ENCODE data around the gene FAM20C.
"Not testable (repeated sequence)": the region's sequence is repeated elsewhere in the genome, so short reads cannot be mapped to it uniquely, and the experiment has no call there.

The FAM20C gene

DNA sequence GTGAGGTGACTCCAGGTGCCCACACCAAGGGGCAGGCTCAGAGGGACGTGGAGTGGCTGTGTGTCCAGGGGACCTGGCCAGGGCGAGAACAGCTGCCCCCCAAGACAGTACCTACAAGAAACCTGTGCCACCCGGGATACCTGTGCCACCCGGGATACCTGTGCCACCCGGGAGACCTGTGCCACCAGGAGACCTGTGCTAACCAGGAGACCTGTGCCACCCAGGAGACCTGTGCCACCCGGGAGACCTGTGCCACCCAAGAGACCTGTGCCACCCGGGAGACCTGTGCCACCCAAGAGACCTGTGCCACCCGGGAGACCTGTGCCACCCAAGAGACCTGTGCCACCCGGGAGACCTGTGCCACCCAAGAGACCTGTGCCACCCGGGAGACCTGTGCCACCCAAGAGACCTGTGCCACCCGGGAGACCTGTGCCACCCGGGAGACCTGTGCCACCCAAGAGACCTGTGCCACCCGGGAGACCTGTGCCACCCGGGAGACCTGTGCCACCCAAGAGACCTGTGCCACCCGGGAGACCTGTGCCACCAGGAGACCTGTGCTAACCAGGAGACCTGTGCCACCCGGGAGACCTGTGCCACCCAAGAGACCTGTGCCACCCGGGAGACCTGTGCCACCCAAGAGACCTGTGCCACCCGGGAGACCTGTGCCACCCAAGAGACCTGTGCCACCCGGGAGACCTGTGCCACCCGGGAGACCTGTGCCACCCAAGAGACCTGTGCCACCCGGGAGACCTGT is 50.6 kb downstream of the FAM20C start:
- not testable (repeated sequence) for DNase-seq (ENCODE audit: low read depth in 2 of 2)

DNA sequence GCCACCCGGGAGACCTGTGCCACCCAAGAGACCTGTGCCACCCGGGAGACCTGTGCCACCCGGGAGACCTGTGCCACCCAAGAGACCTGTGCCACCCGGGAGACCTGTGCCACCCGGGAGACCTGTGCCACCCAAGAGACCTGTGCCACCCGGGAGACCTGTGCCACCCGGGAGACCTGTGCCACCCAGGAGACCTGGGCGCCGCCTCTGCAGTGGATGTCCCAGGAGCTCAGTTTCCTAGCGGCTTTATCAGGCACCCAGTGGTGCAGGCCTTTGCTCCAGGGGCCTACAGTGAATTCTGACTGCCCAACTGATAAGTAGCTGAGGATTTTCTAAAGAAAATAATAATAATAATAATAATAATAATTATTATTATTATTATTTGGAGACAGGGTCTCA is 51.2 kb downstream of the FAM20C start:
- not testable (repeated sequence) for DNase-seq (ENCODE audit: low read depth in 2 of 2)

DNA sequence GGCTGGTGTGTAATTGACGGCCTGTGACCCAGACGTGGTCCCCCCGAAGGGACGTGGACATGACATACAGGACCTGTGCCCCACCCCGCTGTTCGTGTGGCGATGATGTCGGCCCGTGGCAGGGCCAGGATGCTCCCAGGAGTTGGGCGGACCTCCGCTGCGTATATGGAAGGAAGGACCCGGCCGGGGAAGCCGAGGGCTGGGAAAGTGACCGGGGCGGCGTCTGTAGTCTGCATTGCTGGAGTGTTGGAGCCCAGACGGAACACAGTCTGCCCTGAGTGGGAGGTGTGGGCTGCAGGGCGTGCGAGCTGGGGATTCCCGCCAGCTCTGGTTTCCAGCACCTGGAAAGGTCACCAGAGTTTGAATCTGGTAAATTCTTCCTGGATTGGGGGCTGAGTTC is 52.6 kb downstream of the FAM20C start:
- no peak for DNase-seq (ENCODE audit: low read depth in 2 of 2)

DNA sequence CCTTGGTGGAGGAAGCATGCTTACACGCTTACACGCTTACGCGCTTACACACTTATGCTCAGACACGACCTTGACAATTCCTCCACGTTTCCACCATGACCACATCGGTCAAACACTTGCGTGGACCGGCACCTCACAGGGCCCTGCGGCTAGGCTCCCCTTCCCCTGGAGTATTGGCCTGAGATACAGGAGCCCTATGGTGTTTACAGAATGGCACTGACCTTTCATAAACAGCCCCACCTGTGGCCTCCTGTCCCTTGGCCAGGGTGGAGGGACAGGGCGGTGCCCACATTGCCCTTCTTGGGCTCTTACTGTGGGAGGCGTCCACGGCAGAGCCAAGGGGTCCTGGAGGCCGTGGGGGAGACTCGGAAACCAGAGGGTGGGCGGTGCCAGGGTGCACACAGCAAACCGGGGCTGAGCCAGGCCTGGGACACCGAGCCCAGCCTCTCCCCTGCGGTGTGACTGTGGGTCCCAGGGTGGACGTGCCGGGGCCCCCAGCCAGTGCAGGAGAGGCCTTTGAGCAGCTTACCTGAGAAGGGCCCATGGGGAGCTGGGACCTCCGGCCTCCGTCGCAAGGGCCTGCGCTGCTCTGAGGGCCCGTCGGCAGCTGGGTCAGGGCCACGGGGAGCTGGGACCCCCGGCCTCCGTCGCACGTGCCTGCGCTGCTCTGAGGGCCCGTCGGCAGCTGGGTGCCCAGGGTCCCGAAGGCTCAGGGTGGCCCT is 53.4 kb downstream of the FAM20C start:
- DNase-seq (ENCODE audit: low read depth in 2 of 2): no peak

DNA sequence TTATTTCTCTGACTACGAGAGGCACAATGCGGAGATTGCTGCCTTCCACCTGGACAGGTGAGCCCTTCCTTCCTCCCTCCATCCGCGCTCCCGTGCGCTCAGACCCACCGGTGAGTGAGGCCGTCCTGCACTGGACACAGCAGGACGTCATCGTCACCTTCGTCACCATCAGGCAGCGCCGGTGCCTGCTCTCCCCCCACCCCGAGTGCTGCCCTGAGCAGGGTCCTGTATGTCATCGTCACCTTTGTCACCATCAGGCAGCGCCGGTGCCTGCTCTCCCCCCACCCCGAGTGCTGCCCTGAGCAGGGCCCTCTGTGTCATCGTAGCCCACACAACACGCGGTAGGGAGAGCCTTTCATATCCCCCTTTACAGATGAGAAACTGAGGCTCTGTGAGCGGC is 54.1 kb downstream of the FAM20C start:
- no peak for DNase-seq (ENCODE audit: low read depth in 2 of 2)

DNA sequence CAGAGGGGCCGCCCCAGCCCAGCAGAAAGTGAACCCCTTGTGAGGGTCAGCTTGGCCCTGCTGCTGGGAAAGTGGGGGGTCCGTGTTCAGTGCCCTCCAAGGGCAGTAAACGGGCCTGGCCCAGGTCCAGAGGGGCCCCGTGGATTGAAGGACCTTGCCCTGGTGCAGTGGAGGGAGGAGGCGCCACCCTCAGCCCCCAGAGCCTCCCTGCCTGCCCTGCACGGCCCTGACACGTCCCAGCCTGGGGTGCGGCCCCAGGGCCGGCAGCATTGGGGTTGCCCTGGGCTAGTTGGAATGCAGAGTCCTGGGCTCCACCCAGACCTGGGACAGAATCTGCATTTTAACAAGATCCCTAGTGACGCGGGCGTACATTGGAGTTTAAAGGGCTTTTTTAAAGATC is 54.8 kb downstream of the FAM20C start:
- no peak for DNase-seq (ENCODE audit: low read depth in 2 of 2)

DNA sequence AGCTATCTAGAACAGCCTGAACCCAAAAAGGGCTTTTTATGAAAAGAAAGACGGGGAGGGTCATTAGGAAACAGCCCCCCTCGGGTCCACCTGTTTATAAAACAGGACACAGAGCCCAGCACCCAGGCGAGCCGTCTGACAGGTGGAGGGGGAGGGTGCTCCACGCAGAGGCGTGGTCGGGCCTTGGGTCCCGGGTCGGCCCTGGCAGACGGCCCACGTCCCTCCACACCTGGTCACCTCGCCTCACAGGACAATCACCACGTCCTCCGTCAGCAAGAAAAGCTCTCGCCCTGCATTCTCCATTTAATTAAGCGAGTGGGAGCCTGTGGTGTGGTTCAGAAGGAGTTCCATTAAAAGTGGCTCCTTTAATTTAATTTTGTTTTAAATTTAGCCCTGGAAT is 55.3 kb downstream of the FAM20C start:
- DNase-seq (ENCODE audit: low read depth in 2 of 2): no peak

DNA sequence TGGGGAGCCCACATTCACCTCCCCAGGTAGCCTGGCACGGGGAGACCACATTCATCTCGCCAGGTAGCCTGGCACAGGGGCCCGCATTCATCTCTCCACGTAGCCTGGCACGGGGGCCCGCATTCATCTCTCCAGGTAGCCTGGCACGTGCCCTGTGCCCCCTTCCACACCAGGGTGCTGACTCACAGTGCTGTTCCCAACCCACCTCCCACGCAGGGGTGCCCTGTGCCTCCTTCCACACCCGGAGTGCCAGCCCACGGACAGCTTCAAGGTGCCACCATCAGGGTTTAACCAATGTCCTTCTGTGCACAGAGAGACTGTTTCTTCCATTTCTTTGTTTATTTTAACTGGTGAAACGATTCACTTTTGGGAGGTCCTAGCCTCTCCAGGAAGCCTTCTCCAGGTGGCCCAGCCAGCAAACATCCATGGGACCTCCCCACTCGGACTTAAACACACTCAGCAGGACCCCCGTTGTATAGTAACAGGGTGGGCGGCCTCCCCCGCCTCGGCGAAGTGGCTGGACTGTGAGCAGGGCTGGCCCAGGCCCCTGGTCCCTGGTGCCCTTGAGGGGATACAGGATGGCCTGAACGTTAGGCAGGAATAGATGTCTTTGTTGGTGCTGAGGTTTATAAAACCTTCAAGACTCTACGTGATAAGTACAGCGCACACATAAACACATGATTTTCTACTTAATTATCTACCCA is 56.5 kb downstream of the FAM20C start:
- no peak for DNase-seq (ENCODE audit: low read depth in 2 of 2)

DNA sequence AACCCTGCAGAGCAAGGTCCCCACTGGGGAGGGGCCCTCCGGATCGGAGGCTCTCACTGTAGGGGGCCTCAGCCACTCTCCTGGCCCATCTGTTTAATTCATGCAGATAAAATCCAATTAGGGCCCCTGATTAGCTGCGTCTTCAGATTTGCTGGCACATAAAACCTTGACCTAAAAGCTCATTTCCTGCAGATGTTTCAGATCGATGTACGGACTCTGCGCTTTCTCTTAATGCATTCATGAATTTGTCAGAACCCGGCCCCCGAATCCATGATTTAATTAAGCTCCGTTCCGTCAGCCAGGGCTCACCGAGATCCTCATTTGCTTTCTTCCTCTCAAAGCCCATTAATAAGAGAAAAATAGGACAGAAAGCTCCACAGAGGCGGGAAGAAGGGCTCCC is 57.6 kb downstream of the FAM20C start:
- no peak for DNase-seq (ENCODE audit: low read depth in 2 of 2)

DNA sequence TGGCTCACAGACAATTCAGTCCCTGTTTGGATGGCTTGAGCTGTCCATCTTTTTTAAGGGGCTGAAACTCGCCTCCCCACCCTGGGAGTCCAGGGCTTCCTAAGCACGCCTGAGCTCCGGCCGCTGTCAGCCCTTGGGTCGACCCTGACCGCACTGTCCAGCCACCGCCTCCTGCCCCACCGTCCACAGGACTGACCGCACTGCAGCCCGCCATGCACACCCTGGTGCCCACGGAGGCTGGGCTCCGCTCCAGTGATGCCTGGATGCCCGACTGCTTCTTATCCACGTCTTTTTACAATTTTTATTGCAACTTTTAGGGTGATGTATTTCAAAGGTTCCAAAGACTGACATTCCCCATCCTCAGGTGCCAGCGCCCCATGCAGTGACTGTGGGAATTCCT is 58.2 kb downstream of the FAM20C start:
- no peak for DNase-seq (ENCODE audit: low read depth in 2 of 2)

DNA sequence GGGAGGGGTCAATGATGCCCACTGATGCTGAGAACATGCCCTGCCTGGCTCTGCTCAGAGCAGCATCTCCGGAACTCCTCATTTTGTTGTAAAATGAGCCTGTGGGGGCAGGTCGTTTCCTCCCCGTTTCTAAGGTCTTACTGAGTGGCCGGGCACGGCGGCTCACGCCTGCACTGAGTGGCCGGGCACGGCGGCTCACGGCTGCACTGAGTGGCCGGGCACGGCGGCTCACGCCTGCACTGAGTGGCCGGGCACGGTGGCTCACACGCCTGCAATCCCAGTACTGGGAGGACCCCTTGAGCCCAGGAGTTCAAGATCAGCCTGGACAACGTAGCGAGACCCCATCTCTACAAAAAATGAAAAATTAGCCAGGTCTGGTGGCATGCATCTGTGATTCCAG is 58.6 kb downstream of the FAM20C start:
- no peak for DNase-seq (ENCODE audit: low read depth in 2 of 2)

DNA sequence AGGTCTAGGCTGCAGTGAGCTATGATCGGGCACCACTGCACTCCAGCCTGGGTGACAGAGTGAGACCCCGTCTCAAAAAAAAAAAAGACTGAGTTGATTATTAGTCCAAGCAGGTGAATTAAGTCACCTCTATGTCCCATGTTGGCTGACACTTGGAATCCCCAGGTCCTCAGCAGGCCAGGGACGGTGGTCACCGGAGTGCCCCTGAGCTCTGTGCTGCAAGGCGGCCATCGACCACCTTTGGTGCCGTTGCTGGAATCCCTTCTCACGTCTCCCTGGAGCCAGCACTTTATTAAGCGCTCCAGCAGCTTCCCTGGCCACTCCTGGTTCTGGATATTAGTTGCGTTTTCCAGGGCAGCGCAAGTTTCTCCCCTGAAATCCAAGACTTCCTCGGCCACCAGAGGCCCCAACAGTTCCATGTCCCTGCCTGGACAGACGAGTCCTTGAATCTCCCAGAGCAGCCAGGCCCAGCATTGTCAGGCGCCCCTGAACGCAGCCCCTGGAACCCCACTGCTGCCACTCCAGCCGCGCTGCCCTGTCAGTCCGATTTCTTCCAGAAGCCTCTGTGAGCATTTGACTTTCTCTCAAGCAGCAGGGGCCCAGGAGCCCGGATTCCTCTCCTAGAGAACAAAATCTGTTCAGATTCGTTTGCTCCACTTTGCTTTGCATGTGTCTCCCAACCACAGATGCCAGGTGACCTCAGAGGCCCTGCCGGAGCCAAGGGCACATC is 59.2 kb downstream of the FAM20C start:
- DNase-seq (ENCODE audit: low read depth in 2 of 2): no peak

DNA sequence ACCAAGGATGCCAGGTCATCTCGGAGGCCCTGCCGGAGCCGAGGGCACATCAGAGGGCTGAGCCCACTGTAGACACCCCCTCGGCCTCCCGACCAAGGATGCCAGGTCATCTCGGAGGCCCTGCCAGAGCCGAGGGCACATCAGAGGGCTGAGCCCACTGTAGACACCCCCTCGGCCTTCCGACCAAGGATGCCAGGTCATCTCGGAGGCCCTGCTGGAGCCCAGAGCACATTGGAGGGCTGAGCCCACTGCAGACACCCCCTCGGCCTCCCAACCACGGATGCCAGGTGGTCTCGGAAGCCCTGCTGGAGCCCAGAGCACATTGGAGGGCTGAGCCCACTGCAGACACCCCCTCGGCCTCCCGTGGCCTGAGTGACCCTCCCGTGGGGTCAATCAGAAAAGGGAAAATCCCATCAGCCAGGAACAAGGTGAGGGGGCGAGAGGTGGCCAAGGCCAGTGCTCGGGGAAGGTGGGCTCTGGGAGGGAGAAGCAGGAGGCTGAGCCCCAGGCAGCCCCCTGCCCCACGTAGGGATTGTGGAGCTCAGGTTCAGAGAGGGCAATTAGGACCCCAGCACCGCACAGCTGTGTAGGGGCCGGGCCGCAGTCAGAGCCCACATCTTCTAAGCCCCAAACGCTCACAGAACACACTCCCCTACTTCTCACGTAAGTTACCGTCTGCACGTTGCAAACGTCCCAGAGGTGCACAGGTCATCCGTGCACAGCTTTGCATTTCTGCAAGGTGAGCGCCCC is 60.0 kb downstream of the FAM20C start:
- no peak for DNase-seq (ENCODE audit: low read depth in 2 of 2)

DNA sequence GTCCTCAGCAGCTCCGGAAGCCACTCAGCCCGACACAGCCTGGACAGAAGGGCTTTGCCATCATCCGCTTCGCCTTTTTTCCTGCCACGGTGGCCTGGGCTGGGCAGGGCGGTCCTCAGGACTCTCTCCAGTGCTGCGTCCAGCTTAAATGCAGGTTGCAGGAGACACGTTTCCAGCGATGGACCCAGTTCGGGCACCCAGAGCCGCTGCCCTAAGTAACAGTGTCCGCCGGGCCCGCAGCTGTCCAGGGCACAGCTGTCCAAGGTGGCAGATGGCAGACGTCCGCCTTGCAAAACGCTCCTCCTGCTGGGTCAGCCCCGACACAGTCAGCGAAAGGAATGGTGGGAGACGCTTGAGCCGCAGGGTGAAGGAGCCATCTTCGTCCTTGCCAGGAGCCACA is 60.6 kb downstream of the FAM20C start:
- no peak for DNase-seq (ENCODE audit: low read depth in 2 of 2)

DNA sequence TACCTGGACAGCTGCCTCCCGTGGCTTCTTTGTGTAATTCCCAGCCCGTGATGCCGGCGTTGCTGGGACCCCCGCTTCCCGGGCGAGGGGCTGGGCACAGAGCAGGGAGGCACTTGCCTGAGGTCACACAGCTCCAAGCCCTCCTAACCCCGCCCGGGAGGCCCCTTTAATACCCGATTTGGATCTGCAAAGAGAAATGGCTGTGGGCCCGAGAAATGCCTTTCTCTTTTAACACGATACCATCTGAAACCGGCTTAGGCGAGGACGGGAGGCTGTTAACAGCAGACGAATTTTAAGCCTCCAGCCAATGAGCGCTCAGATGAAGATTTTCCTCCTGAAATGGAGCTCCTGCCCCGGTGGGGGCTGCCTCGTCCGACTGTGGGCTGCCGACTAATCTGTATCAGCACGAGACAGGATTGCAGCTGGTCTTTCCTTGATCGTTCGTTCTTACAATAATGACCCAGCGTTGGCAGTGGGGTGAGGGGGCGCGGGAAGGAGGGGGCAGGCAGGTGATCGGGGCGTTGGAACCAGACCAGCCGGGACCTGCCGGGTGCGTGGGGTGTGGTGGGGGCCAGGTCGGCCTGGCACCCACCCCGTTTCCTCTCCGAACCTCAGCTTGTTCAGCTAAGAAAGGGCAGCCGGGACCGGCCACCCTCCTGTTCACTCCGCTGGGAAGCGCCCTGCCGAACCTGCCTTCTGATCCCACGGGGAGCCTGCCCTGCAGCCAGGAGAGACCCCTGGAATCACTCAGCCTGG is 61.4 kb downstream of the FAM20C start:
- DNase-seq (ENCODE audit: low read depth in 2 of 2): no peak

DNA sequence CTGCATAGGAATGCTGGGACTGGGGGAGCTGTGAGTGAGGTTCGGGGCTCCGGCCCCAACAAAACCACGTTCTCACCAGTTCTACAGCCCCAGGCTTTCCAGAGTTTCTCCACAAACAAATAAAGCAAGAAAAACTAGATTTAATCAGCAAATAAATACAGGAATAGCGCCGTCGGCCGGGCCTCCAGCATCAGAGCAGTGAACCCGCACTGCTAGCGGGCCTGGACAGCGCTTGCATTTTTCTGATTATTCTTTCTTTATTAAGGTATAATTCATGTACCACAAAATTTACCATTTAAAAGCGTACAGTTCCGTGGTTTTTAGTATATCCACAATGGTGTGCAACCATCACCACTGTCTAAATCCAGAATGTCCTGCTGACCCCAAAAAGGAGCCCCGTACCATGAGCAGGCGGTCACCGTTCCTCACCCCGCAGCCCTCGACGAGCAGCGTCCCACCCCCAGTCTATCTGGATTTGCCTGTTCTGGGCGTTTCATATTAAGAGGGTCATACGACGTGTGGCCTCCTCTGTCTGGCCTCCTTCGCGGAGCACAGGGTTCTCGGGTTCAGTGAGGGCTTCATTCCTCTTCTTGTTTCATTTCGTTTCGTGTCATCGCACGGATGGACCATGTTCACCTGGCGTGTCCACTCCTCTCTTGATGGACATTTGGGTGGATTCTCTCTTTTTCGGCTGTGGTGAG is 62.1 kb downstream of the FAM20C start:
- no peak for DNase-seq (ENCODE audit: low read depth in 2 of 2)

DNA sequence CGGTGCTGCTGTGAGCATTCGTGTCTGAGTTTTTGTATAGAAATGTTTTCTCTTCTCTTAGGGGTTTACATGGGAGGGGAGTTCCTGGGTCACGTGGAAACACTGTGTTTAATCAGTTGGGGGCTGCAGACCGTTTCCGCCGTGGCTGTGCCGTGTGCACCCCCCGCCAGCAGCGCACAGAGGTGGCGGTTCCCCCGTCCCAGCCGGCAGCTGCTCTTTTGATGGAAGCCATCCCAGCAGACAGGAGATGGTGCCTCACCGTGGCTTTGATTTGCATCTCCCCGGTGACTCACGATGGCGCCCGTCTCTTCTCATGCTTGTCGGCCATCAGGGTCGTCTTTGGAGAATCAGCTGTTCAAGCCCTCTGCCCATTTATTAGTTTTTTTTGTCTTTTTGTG is 62.7 kb downstream of the FAM20C start:
- DNase-seq (ENCODE audit: low read depth in 2 of 2): no peak

DNA sequence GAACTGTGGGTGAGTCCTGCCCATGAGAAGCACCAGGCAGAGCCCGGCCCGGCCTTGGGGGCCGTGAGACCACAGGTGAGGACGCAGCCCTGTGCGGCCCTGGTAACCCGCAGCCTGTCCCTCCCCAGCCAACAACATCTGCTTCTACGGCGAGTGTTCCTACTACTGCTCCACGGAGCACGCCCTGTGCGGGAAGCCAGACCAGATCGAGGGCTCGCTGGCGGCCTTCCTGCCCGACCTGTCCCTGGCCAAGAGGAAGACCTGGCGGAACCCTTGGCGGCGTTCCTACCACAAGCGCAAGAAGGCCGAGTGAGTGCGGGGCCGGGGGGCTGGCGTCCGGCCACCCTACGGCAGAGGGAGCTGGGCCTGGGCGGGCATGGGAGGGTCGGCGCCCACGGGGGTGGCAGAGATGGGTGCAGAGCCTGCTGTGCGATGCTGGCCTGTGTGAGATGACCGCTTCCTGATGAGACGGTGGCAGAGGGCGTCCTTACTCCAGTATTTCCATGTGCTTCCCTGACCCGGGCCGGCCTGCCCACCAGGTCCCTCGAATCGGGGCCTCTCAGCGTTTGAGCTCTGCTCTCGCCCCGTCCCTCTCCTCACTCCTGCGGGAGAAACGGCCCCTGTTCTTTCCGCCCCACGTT is 63.5 kb downstream of the FAM20C start:
- no peak for DNase-seq (ENCODE audit: low read depth in 2 of 2)

DNA sequence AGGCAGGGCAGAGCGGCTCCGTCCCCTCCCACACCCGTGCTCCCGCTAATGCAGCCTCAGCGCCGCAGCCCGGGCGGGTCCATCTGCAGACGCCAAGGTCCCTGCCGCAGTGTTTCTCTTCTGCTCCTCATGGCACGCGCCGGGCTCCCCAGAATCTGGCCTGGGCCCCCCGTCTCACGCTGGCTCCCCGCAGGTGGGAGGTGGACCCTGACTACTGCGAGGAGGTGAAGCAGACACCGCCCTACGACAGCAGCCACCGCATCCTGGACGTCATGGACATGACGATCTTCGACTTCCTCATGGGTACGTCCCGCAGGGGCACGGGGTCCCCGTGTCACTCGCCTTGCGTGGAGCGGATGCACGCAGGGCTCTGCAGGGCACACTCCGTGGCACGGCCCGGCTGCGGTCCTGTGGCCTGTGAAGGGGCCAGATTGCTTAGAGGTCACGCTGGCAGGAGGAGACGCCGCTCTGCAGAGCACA is 64.1 kb downstream of the FAM20C start:
- DNase-seq (ENCODE audit: low read depth in 2 of 2): no peak
